Activated CD4-positive, CD25-positive, alpha-beta regulatory T cell treated with anti-CD3 and anti-CD28 coated beads, Interleukin-2, amount 50 U/mL, for 16 hours (primary cell): ENCODE data around the gene CCSER1.
"Not testable (repeated sequence)": the region's sequence is repeated elsewhere in the genome, so short reads cannot be mapped to it uniquely, and the experiment has no call there.

Experiments
- DNase-seq: peaks from one replicate; pipeline ENCODE4 v3.0.0-alpha.2; 2020; ENCODE audit warnings: low read depth, low spot score

Gene CCSER1

DNA sequence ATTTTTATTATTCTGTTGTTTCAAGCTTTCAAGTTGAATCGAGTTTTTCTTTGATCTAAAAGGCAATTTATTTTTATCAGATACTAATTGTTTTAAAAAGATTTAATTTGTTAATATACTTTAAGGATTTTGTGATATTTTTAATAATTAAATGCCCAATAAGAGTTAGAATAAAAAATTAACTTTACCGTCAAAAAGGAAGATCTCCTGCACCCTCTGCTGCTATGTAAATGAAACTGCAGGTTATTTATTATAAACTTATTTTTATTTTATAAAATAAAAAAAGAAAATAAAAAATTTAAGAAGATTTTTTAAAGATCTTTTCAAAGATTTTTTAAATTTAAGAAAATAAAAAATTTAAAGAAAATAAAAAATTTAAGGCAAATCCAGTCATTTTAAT, 166.1 kb downstream of the CCSER1 start:
- DNase-seq = no peak

DNA sequence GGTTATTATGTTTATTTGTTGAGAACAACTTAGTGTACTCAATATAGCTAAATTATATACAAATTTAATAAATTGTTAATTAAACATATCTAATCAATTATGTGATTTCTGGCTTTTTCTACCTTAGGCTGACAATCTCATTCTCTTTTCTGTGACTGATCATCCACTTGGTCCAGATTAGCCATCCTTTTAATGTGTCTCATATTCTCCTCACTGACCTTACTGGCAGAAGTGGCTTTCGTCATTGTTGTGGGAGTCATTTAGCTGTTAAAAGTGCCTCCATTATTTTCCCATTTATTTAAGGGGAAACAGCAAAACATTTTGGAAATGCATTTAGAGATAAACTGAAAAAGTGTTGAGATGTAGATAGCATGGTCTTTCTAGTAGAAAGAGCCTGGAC, 172.2 kb downstream of the CCSER1 start:
- no peak for DNase-seq

DNA sequence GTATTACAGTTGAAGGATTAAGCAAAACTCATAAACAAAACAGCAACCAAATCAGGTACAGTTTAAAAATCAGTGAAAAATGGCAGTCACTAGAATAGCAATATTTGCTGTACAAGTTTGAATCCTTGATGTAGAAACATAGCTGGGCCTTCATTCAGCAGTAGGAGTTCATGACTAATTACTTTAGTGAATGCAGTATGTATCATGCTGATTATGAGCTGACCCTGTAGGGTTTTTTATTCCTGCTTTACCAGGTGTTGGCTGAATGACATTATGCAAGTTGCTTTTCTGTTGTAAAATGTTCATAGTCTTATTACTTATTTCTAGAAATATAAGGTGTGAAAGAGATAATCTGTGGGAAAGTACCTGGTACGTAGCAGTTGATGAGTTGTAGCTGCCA, 179.6 kb downstream of the CCSER1 start:
- no peak for DNase-seq

DNA sequence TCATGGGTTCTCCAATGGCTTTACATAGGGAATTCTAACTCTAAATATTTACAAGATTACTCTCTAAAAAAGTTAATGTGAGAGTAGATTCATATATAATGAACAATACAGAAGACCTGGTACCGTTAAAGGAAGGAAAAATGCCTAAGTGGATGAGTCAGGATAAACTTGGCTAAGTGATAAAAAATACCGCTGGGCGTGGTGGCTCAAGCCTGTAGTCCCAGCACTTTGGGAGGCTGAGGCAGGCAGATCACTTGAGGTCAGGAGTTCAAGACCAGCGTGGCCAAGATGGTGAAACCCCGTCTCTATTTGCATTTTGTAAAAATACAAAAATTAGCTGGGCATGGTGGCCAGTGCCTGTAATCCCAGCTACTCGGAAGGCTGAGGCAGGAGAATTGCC, 189.9 kb downstream of the CCSER1 start:
- not testable (repeated sequence) for DNase-seq

DNA sequence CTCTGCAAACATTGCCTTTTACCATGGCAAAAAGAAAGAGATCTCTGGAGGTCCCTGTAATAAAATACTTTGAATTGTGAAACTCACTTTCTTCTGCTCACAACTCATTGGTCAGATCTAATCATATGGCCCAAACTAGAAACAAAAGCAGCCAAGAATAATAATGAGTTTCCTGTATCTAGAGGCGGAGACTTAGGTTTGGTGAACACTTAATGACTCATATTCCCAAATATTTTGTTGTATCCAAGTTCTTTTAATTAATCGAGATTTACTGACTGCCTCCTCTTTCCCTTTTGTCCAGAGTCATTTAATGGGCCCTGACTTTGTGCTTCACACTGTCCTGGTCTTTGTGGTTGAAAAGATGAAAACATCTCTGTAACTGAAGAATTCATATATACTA, 190.6 kb downstream of the CCSER1 start:
- no peak for DNase-seq

DNA sequence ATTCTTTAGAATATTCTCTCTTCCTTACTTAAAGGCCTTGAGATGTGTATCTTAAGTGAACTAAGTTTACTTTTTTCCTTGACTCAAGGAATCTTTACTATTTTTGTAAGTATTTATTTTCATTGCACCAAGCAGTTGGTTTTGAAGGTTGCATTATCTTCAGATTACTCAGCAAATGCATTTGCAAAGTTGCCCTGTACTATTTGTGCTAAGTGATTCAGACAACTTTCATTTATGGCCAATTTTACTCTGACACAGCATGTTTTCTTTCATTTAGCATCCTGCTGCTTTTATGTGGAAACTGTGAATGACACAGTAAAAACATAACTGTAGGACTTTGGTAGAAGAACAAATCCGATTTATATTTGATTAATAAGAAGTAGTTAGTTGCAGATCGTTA, 191.0 kb downstream of the CCSER1 start:
- DNase-seq = no peak

DNA sequence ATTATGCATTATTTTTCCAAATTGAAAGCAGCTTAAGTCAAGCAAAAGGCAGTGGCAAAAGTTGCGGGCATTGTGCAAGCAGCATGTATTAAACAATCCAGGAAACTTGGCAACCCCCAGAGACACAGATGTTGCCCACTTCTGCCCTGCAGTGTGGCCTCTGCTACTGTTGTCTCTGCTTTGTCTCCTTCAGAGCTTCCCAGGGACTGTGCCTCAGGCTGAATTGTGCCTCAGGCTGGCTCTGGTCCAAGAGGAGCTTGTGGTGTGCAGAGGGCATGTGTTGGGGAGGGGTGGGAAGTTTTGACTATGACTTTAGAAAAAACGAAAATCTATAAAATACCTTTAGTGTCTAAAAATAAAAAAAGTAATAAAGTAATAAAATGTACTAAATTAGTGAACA, 201.4 kb downstream of the CCSER1 start:
- no peak for DNase-seq

DNA sequence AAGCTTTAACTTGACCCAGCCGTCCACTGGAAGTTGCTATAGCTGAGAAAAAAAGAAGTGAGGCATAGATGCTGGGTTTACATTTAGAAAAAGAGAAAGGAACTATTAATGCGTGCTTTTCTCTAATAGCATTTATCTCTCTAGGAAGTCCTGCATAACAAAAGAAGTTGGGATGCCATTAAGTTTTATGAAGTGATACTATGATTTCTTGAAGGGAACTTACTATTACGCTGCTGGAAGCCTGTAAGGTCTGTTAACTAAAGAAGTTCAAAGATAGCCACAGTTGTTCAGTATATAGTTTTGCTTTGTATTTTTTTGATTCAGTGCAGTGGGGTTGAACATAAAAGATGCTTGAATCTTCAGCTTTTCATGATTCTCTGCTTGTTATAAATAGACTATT, 203.4 kb downstream of the CCSER1 start:
- no peak for DNase-seq

DNA sequence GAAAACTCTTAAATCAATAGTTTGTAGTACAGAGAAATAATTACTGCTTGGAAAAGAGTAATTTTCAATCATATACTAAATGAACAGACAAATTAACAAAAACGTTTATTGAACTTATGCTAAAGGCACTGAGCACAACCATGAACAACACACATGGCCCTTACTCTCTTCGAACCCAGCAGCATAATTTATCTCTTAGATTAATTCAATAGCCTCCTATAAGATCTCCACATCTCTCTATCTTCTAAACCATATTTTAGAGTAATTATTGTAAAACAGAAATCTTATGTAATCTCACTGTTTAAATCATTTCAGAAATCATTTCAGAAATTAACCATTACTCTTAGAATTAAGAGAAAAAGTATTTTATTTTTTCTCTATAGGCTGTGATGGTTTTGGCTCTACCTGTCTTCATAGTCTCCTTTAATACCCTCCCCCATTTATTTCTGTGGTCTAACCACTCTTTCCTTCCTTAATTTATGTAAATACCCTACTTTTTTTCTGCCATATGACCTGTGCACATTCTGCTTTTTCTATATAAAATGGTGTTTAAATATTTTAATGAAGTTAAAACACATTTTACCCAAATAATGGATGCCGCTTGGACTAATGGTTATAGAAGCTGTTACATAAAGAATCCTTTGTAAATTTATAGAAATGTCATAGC, 218.5 kb downstream of the CCSER1 start:
- no peak for DNase-seq

DNA sequence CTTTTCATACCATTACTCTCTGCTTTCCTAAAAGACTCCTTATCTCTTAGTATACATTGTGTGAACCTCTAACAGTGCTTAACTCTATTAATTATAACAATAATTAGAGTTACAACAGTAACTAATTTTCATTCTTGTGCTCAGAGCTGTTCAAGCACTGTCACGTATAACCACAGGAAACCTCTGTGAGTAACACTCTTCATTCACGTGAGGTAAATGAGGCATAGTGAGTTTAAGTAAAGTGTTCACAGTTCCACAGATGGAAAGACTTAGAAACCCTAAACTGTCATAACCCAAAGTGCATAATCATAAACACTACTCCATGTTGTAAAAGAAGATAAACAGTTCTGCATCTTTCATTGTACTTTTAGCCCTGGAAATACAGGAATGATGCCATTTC, 222.4 kb downstream of the CCSER1 start:
- no peak for DNase-seq

DNA sequence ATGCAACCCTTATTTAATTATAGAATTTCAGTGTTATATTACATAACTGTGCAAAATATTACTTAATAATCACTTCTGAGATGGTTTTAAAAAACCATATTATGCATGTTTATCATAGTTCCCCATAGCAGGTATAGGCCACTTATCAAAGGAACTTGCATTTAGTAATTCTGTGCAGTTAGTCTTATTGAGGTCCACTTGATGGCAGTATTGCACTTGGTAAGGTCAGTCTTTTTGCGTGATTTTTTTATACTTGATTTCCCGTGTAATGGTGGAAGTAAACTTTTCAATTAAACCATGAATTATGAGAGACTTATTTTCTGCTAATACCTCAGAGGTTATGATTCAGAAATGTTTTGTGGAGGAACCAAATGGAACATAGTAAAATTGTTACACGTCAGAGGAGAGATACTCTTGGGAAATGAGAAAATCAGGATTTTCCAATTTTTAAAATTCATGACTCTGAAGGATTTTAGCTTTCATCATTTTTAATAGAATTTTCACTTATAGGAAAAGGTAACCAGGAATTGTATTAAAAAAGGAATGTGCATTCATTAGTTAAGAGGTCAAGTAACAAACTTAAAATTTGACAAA, 230.0 kb downstream of the CCSER1 start:
- no peak for DNase-seq

DNA sequence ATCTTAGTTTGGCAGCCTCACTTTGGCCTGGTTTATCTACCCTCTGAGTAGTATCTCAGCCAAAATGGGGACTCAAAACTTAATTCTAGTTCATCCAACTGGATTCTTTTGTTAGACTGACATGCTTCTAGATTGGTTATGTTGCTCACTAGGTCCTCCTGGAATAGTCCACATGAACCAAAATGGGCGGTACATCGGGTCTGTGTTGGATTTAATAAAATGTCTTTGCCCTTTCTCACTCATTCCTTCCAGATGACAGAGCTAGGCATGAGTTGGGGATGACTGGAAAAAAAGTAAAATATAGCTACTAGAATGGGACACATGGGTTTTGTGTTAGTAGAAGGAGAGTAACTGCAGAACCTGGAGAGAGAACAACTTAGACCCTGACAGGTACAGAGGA, 247.9 kb downstream of the CCSER1 start:
- DNase-seq = no peak

DNA sequence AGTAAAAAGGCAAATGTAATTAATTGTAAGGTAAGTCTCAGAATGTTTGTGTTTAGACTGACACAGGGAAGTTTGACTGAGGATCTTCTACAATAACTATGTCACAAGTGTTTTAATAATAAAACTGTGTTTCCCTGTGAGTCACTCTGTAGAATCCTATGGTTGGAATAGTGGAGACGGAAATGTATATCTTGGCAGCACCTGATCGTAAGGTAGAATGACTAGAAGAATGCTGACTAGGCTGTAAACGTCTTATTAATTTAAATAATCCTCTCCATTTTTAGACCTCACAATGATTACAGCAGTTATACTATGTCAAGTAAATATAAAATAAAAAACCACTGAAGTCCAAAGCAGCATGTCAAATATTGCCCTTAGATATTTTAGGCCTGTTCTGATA, 266.0 kb downstream of the CCSER1 start:
- no peak for DNase-seq

DNA sequence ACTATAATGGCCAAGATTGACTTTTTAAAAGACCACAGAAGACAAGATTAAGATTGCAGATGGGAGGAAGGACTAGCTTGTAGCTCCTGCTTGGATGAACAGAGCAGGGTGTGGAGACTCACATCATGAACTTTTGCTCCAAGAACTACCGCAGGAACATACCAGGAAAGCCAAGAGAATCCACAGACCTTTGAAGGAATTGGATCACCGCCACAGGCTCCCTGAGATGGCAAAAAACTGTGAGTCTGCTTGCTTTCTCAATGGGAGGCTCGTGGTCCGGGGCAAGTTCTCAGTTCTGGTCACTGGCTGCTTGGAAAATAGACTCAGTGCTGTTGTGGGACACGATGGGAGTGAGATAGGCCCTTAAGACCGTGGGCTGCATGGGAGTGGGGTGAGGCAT, 276.6 kb downstream of the CCSER1 start:
- DNase-seq = no peak

DNA sequence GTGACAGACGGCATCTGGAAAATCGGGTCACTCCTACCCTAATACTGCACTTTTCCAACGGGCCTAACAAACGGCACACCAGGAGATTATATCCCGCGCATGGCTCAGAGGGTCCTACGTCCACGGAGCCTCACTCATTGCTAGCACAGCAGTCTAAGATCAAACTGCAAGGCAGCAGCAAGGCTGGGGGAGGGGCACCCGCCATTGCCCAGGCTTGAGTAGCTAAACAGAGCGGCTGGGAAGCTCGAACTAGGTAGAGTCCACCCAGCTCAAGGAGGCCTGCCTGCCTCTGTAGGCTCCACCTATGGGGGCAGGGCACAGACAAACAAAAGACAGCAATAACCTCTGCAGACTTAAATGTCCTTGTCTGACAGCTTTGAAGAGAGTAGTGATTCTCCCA, 280.7 kb downstream of the CCSER1 start:
- DNase-seq = not testable (repeated sequence)

DNA sequence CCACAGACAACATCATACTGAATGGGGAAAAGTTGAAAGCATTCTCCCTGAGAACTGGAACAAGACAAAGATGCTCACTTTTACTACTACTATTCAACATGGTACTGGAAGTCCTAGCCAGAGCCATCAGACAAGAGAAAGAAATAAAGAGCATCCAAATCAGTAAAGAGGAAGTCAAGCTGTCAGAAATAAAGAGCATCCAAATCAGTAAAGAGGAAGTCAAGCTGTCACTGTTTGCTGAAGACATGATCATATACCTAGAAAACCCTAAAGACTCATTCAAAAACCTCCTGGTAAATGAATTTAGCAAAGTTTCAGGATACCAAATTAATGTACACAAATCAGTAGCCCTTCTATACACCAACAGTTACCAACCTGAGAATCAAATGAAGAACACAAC, 285.6 kb downstream of the CCSER1 start:
- not testable (repeated sequence) for DNase-seq

DNA sequence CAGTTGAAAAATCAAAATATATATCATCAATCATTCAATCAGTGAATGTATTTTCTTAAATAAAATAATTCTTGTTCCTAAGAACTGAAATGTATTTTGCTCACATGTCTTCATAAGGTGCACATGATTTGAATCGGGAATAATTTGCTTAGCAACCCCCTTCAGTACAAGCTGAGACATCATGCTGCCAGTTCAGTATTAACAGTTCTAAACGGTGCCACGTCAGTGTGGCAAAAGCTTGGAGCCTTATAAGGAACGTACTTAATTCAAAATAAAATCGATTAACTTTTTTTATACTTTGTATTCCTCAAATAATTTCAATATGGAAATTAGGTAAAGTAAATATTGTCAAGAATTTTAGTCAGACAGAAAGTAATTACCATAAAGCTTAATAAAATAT, 287.9 kb downstream of the CCSER1 start:
- DNase-seq = no peak

DNA sequence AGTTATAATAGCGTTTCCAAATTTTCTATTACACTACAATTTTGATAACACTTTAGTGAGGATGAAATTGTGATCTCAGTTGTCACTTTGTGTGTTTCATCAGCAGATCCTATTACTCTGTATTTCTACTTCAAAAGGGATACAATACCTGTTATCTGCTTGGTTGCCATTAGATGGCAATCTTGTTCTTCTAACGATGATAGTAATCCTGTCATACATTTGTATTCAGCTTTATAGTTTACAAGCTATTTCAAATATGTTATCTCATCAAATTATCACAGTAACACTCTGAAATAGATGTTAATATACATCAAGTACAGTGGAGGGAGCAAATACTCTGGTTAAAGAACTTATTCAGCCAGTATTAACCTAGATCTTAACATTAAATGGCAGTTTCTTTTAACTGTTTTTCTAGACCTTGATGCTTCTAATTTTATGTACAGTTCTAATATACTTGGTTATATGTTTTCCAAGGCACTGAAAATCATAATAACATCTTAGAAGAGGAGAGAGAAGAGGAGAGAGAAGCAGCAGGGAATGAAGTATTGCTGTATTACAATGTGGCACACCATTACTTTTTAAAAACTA, 292.0 kb downstream of the CCSER1 start:
- DNase-seq = no peak

DNA sequence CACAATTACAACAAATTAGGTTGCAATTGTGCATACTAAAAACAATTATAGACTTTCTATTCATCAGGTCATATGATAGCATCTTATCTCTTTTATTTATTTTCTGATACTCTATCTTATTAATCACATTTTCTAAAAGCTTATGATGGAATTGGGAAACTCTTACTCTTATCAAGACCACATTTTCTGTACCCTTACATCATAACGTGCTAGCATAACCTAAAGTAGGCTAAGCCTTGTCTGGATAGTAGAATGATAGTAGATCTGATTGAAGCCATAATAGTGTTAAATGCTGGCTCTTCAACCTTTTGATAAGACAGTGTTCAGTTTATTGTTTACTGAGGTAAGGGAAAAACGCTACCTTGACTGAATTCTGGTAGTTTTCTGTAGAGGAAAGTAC, 294.0 kb downstream of the CCSER1 start:
- no peak for DNase-seq

DNA sequence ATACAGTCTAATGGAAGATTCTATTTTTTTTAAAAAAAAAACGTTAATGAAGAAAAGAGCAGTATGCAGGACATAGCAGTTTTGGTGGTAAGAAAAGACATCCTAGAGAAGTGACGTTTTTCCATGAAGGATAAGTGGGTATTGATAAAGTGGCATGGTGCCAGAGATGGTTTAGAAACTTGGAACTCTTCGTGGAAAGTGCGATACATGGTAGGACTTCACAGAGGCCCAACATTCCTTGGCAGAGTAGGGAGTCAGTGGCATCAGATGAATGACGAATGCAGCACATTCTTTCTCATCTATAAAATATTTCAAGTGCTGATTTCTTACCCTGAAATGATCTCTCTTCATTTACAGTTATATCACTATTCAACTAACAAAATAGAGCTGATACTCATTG, 298.7 kb downstream of the CCSER1 start:
- no peak for DNase-seq

DNA sequence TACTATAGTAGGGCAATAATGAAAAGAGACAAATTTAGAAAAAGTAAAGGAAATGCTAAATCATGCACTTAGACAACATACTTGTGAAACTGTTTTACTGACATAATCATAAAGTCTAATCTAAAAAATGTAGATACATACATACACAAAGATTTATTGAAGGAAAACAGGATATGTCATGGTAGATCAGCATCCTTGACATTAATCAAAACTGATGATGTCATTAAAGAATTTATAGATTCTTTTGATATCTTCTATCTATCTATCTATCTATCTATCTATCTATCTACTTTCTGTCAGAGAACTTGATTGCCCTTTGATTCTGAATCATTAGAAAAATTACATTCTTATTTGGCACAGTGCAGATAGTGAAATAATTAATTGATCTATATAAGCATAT, 311.3 kb downstream of the CCSER1 start:
- DNase-seq = no peak

DNA sequence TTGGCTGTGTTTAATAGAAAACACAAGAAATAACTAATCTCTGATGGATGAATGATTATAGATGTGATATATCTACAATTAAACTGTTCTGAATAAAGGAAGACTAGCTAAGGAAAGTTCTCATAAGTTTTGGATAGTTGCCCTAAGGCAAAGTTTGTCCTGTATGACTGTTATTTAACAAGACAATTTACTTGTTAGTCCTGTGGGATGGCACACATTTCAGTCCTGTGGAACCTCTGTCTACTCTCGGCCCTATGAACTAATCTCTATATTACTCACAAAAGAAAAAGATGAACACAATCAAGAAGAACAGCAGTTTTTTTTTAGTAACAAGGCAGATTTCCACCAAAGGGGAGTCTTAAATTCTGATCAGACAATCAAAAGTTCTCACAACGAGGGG, 314.6 kb downstream of the CCSER1 start:
- DNase-seq = no peak

DNA sequence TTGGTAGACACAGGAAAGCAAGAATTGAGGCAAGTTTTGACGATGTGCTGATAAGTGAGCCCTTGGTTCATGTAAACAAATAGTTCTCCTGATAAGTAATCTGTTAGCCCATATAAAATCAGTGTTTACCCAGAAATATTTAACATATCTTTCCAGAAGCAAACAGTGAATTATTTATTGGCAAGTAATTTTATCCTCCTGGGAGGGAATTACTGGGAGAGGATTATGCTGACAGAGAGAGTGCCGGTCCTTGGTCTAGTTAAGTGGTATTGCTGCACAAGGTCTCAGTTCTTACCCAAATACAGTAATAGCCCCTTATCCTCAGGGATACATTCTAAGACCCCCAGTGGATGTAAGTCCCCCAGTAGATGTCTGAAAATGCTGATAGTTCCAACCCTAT, 315.4 kb downstream of the CCSER1 start:
- DNase-seq = no peak

DNA sequence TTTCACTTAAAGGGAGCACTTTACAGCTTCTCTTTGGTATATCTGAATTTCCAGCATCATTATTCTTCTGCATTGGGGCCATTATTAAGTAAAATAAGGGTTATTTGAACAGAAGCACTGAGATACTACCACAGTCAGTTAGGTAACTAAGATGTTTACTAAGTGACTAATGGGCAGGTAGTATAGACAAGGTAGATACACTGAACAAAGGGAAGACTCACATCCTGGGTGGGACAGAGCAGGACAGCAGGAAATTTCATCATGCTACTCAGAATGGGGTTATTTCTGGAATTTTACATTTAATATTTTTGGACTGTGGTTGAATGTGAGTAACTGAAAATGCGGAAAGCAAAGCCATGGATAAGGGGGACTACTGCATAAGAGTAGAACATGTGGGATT, 316.0 kb downstream of the CCSER1 start:
- no peak for DNase-seq
